ENCODE data around the gene PIEZO2.
"Not testable (repeated sequence)": the region's sequence is repeated elsewhere in the genome, so short reads cannot be mapped to it uniquely, and the experiment has no call there.

Gene PIEZO2

DNA sequence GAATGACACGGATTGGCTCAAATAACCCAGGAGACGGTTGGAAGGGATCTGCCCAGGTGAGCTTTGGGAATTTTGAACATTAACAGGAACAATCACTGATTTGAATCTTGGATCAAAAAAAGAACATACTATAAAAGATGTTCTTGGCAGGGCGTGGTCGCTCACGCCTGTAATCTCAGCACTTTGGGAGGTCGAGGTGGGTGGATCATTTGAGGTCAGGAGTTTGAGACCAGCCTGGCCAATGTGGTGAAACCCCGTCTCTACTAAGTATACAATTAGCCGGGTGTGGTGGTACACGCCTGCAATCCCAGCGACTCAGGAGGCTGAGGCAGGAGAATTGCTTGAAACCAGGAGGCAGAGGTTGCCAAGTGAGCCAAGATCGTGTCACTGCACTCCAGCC lies 24.8 kb upstream of the PIEZO2 start:
- not testable (repeated sequence) for H3K79me1 ChIP-seq (ENCODE audit: low read length); H3K27ac ChIP-seq (ENCODE audit: low read depth, low read length); DNase-seq; H3K4me2 ChIP-seq (ENCODE audit: low read length); H3K4me3 ChIP-seq (ENCODE audit: low read depth, low read length); H3K27me3 ChIP-seq (ENCODE audit: insufficient read depth, low read length); H3K4me1 ChIP-seq (ENCODE audit: control insufficient read depth in 1 of 2, insufficient read depth in 2 of 2, low read length in 2 of 2); H3K79me2 ChIP-seq (ENCODE audit: control insufficient read depth, insufficient read depth, low read length, poor library complexity); H3K9ac ChIP-seq (ENCODE audit: low read length); H2BK12ac ChIP-seq (ENCODE audit: low read length); H2AK5ac ChIP-seq (ENCODE audit: low read length); H3K9me3 ChIP-seq (ENCODE audit: insufficient read depth, low read depth, low read length); H3K4ac ChIP-seq (ENCODE audit: low read depth, low read length); H3K36me3 ChIP-seq (ENCODE audit: control insufficient read depth in 1 of 2, insufficient read depth in 2 of 2, low read length in 2 of 2); H2BK120ac ChIP-seq (ENCODE audit: insufficient read depth, low read length, poor library complexity); H3K23ac ChIP-seq (ENCODE audit: low read length); H4K8ac ChIP-seq (ENCODE audit: low read depth, low read length); H4K12ac ChIP-seq (ENCODE audit: low read depth, low read length); H4K91ac ChIP-seq (ENCODE audit: low read depth, low read length); H3K14ac ChIP-seq (ENCODE audit: low read length); H3K18ac ChIP-seq (ENCODE audit: low read length); H2BK5ac ChIP-seq (ENCODE audit: low read depth, low read length, poor library complexity); H2AFZ ChIP-seq (ENCODE audit: insufficient read depth, low read length, poor library complexity)
- no CpG with 5 or more reads among the region's 11 CpGs for WGBS (ENCODE audit: extremely low coverage, insufficient coverage, insufficient read length)

DNA sequence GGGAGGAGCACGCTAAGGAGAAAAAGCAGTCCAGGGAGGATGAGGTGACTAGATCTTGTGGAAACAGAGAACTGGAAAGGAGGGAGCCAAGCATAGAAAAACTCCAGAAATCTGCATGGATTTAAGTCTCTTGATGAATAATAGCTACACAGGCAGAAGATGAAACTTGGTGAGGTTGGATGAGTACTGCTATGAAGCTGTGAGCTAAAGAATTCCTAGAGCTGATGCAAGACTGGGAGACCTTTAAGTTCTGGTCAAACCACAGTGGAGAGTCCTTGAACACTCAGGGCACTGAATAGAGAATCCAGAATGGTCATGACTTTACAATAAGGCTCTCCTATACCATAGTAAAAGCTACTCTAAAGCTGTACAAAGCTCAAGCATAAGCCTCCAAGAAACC lies 18.4 kb upstream of the PIEZO2 start:
- H4K8ac ChIP-seq (ENCODE audit: low read depth, low read length) = no peak overlapping the region
- no peak overlapping the region for H4K91ac ChIP-seq (ENCODE audit: low read depth, low read length)
- H3K23ac ChIP-seq (ENCODE audit: low read length) = no peak overlapping the region
- no peak overlapping the region for H3K4ac ChIP-seq (ENCODE audit: low read depth, low read length)
- no peak overlapping the region for H2AFZ ChIP-seq (ENCODE audit: insufficient read depth, low read length, poor library complexity)
- H3K79me1 ChIP-seq (ENCODE audit: low read length) = no peaks in the 10 kb centered on the region
- H3K18ac ChIP-seq (ENCODE audit: low read length) = no peak overlapping the region
- H2BK12ac ChIP-seq (ENCODE audit: low read length) = no peak overlapping the region
- no peaks in the 10 kb centered on the region for H3K36me3 ChIP-seq (ENCODE audit: control insufficient read depth in 1 of 2, insufficient read depth in 2 of 2, low read length in 2 of 2)
- no peak overlapping the region for H3K9ac ChIP-seq (ENCODE audit: low read length)
- H3K79me2 ChIP-seq (ENCODE audit: control insufficient read depth, insufficient read depth, low read length, poor library complexity) = no peaks in the 10 kb centered on the region
- H3K14ac ChIP-seq (ENCODE audit: low read length) = no peak overlapping the region
- no peak overlapping the region for H2BK120ac ChIP-seq (ENCODE audit: insufficient read depth, low read length, poor library complexity)
- WGBS (ENCODE audit: extremely low coverage, insufficient coverage, insufficient read length) = no CpG with 5 or more reads among the region's 1 CpG
- H4K12ac ChIP-seq (ENCODE audit: low read depth, low read length) = no peak overlapping the region
- H3K9me3 ChIP-seq (ENCODE audit: insufficient read depth, low read depth, low read length) = no peaks in the 10 kb centered on the region
- no peak overlapping the region for H2BK5ac ChIP-seq (ENCODE audit: low read depth, low read length, poor library complexity)
- H3K4me2 ChIP-seq (ENCODE audit: low read length) = no peak overlapping the region
- no peak overlapping the region for H2AK5ac ChIP-seq (ENCODE audit: low read length)
- no peaks in the 10 kb centered on the region for H3K4me1 ChIP-seq (ENCODE audit: control insufficient read depth in 1 of 2, insufficient read depth in 2 of 2, low read length in 2 of 2)
- no peak for DNase-seq
- H3K27me3 ChIP-seq (ENCODE audit: insufficient read depth, low read length) = no peaks in the 10 kb centered on the region
- no peak overlapping the region for H3K27ac ChIP-seq (ENCODE audit: low read depth, low read length)
- H3K4me3 ChIP-seq (ENCODE audit: low read depth, low read length) = no peak overlapping the region

DNA sequence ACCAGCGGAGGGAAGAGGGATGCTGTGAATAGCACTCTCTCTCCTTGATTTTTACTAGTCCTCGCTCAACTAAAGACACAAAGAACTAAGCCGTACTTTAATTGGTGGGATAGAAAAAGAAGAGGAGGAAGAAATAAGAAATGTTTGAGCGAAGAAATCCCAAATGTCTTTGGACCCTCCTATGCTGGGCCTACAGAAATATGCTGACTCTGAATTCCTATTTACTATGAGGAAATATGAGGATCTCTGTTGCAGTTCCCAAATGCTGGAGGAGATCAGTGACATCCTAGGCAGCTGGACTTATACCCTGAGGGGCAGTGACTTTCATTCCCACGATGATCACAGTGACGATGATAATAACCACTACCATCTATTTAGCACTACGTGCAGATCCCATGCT lies 16.6 kb upstream of the PIEZO2 start:
- Histone ChIP-seq H3K23ac (ENCODE audit: low read length) (no peak overlapping the region), H3K27ac (ENCODE audit: low read depth, low read length) (no peak overlapping the region), H2AFZ (ENCODE audit: insufficient read depth, low read length, poor library complexity) (no peak overlapping the region), H3K4ac (ENCODE audit: low read depth, low read length) (no peak overlapping the region), H3K79me2 (ENCODE audit: control insufficient read depth, insufficient read depth, low read length, poor library complexity) (no peaks in the 10 kb centered on the region), H2BK12ac (ENCODE audit: low read length) (no peak overlapping the region), H2AK5ac (ENCODE audit: low read length) (no peak overlapping the region), H4K91ac (ENCODE audit: low read depth, low read length) (no peak overlapping the region), H3K9me3 (ENCODE audit: insufficient read depth, low read depth, low read length) (no peaks in the 10 kb centered on the region), H3K4me1 (ENCODE audit: control insufficient read depth in 1 of 2, insufficient read depth in 2 of 2, low read length in 2 of 2) (no peaks in the 10 kb centered on the region), H3K27me3 (ENCODE audit: insufficient read depth, low read length) (no peaks in the 10 kb centered on the region), H3K18ac (ENCODE audit: low read length) (no peak overlapping the region), H3K36me3 (ENCODE audit: control insufficient read depth in 1 of 2, insufficient read depth in 2 of 2, low read length in 2 of 2) (no peaks in the 10 kb centered on the region), H3K4me2 (ENCODE audit: low read length) (no peak overlapping the region), H3K14ac (ENCODE audit: low read length) (no peak overlapping the region), H2BK5ac (ENCODE audit: low read depth, low read length, poor library complexity) (no peak overlapping the region), H3K79me1 (ENCODE audit: low read length) (no peaks in the 10 kb centered on the region), H3K4me3 (ENCODE audit: low read depth, low read length) (no peak overlapping the region), H4K8ac (ENCODE audit: low read depth, low read length) (no peak overlapping the region), H4K12ac (ENCODE audit: low read depth, low read length) (no peak overlapping the region), H3K9ac (ENCODE audit: low read length) (no peak overlapping the region), H2BK120ac (ENCODE audit: insufficient read depth, low read length, poor library complexity) (no peak overlapping the region)
- no CpG with 5 or more reads among the region's 7 CpGs for WGBS (ENCODE audit: extremely low coverage, insufficient coverage, insufficient read length)
- no peak for DNase-seq

DNA sequence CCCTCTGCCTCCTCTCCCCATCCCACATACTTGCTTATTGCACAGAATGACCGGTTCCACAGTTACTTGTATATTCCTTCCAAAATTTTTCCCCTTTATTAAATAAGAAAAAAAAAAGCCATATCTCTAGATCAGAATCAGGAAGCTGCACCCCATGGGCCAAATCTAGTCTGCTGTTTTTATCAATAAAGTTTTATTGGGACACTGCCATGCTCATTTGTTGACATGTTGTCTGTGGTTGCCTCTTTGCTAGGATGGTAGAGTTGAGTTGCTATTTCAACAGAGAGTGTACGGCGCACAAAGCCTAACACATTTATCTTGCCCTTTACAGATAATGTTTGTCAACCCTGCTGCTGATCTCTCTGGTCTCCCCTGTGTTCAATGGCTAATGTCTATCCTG lies 15.8 kb upstream of the PIEZO2 start:
- no peak overlapping the region for H2AFZ ChIP-seq (ENCODE audit: insufficient read depth, low read length, poor library complexity)
- no peak for DNase-seq
- no peak overlapping the region for H3K9ac ChIP-seq (ENCODE audit: low read length)
- H3K79me2 ChIP-seq (ENCODE audit: control insufficient read depth, insufficient read depth, low read length, poor library complexity) = no peaks in the 10 kb centered on the region
- no peak overlapping the region for H3K27ac ChIP-seq (ENCODE audit: low read depth, low read length)
- H3K18ac ChIP-seq (ENCODE audit: low read length) = no peak overlapping the region
- H2AK5ac ChIP-seq (ENCODE audit: low read length) = no peak overlapping the region
- no peak overlapping the region for H4K12ac ChIP-seq (ENCODE audit: low read depth, low read length)
- H2BK5ac ChIP-seq (ENCODE audit: low read depth, low read length, poor library complexity) = no peak overlapping the region
- H2BK12ac ChIP-seq (ENCODE audit: low read length) = no peak overlapping the region
- no peaks in the 10 kb centered on the region for H3K79me1 ChIP-seq (ENCODE audit: low read length)
- no peak overlapping the region for H4K8ac ChIP-seq (ENCODE audit: low read depth, low read length)
- H3K4ac ChIP-seq (ENCODE audit: low read depth, low read length) = no peak overlapping the region
- no peaks in the 10 kb centered on the region for H3K4me1 ChIP-seq (ENCODE audit: control insufficient read depth in 1 of 2, insufficient read depth in 2 of 2, low read length in 2 of 2)
- H2BK120ac ChIP-seq (ENCODE audit: insufficient read depth, low read length, poor library complexity) = no peak overlapping the region
- no peaks in the 10 kb centered on the region for H3K36me3 ChIP-seq (ENCODE audit: control insufficient read depth in 1 of 2, insufficient read depth in 2 of 2, low read length in 2 of 2)
- H3K4me2 ChIP-seq (ENCODE audit: low read length) = no peak overlapping the region
- no peak overlapping the region for H3K14ac ChIP-seq (ENCODE audit: low read length)
- WGBS (ENCODE audit: extremely low coverage, insufficient coverage, insufficient read length) = no CpG with 5 or more reads among the region's 3 CpGs
- H3K4me3 ChIP-seq (ENCODE audit: low read depth, low read length) = no peak overlapping the region
- no peak overlapping the region for H3K23ac ChIP-seq (ENCODE audit: low read length)
- no peaks in the 10 kb centered on the region for H3K27me3 ChIP-seq (ENCODE audit: insufficient read depth, low read length)
- no peaks in the 10 kb centered on the region for H3K9me3 ChIP-seq (ENCODE audit: insufficient read depth, low read depth, low read length)
- H4K91ac ChIP-seq (ENCODE audit: low read depth, low read length) = no peak overlapping the region
